Muscle of leg (tissue), 11 donors: ENCODE results near the gene CRY1. TPM values are rescaled to one million over a fixed set of nuclear protein-coding genes. Genes with fewer than 3 reads are reported as not detected.
A peak's percentile ranks its signal among the peaks of the same experiment; 100 is the strongest.

Experiments
- DNase-seq: peaks from one replicate; pipeline ENCODE4 v3.0.0; 2013
- H3K27ac ChIP-seq: one replicate; pipeline ENCODE4 v1.5.1; 2013; ENCODE audit warnings: mild to moderate bottlenecking, low read length, control low read depth
- H3K27me3 ChIP-seq: one replicate; pipeline ENCODE4 v1.6.1; 2013; ENCODE audit warnings: low read length; ENCODE audit not compliant: control insufficient read depth, insufficient read depth
- H3K36me3 ChIP-seq: one replicate; pipeline ENCODE4 v1.6.1; 2013; ENCODE audit warnings: low read length; ENCODE audit not compliant: control insufficient read depth, insufficient read depth
- H3K4me1 ChIP-seq: one replicate; pipeline ENCODE4 v1.6.1; 2013; ENCODE audit warnings: low read length; ENCODE audit not compliant: control insufficient read depth, insufficient read depth
- H3K4me3 ChIP-seq: one replicate; pipeline ENCODE4 v1.5.1; 2013; ENCODE audit warnings: low read length, control low read depth
- H3K9me3 ChIP-seq: replicated peaks from 2 replicates; pipeline ENCODE4 v1.6.1; 2013; ENCODE audit warnings: low read depth, low read length; ENCODE audit not compliant: control insufficient read depth
- WGBS: methylation state at CpG from one replicate; pipeline ENCODE4 v1.1.5; 2013; ENCODE audit warnings: missing lambda C conversion rate; ENCODE audit not compliant: insufficient coverage; 5-methylcytosine and 5-hydroxymethylcytosine counted together
- polyA plus RNA-seq, 8 donors: library from polyadenylated mRNA; unstranded; fragments of 120-200 nt; gene quantifications; one replicate each; pipeline versions ENCODE4 v1.2.1 to v1.2.3, GENCODE V29; 2013; ENCODE audit warnings: inconsistent platforms in 1 of 8, low replicate concordance in 1 of 8; ENCODE audit not compliant: insufficient read length in 8 of 8, insufficient read depth in 1 of 8
- total RNA-seq: library from RNA; stranded (reverse); fragments of 120-200 nt; gene quantifications from one replicate; pipeline ENCODE4 v1.2.4, GENCODE V29; 2013

Gene CRY1
- total and polyA plus RNA-seq, 9 donors = 9.4 to 23.6 (median 17.3) TPM

DNA sequence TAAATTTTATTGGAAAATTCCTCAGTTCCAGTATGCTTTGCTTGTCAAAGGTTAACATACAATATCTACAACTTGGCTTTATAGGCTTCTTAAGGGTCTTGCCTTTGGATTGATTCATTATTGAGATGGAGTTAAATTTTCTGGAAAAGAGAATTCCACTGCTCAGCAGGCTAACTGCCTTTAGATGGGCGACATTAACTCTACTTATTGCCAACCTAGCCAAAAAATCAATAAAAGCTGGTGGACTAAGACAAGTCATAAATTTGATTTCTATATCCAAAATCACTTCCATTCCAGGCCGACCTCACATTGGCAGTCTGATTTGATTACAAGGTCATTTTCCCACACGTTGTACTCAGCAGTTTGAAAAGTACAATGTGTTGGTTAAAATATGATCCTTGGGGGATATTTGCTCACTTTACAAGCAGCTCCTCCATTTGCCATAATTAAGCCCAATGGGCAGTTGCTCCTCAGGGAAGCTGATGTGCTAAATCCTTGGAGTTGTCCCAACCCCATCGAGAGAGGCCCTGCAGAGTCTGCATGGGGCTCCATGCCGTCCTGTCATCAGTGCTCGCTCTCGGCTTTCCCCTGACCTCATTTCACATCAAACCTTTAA, 36.1 kb upstream of the CRY1 start:
- Histone ChIP-seq H3K9me3 (no peaks in the 10 kb centered on the region), H3K27ac (no peak overlapping the region), H3K27me3 (peaks cover 2% of the 10 kb centered on the region), H3K36me3 (no peaks in the 10 kb centered on the region), H3K4me3 (no peak overlapping the region), H3K4me1 (peaks cover 2% of the 10 kb centered on the region)
- 0% methylated on average over 1 of the region's 7 CpGs for WGBS
- DNase-seq = no peak

DNA sequence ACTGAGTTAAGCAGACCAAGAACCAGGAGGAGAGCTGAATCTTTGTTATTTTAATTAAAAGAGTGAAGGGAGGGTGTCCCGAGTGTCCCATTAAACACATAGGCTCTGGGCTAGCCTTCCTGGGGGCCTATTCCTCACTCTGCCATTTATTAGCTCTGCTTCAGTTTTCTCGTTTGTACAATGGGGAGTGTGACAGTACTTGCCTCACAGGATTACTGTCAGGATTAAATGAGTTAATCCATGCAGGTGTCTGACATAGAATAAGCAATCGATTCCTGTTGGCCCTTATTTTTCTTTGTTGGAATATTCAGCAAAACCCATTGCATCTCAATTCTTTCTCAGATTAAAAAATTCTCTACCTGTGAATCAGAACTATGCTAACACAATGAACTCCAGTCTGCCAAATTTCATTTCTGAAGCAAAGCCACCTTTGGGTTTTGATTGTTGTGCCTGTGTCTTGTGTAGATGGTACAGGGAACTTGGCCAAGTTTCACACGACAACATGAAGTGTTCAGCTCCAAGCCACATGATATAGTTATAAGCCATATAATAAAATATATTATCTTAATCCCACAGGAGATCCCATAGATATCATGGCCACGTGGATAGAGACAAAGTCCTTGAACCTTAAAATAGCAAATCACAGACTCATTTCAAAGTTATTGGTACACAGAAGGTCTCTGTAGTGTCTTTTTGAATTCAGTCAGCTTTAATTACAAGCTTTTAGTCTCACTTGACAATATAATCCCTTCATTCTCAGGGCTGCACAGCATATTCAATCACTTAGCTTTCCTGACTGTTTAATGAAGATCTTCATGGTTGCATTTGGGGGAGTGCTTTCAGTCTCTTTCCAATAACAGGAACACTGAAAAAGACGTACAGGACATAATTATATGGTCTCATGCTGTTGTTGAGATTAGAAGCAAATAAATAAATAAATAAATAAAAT, 34.4 kb upstream of the CRY1 start:
- no peak for DNase-seq
- no peak overlapping the region for H3K4me3 ChIP-seq
- no peak overlapping the region for H3K27ac ChIP-seq
- peaks cover 2% of the 10 kb centered on the region for H3K4me1 ChIP-seq
- H3K9me3 ChIP-seq = no peaks in the 10 kb centered on the region
- WGBS = 39% methylated on average over 2 of the region's 6 CpGs
- peaks cover 2% of the 10 kb centered on the region for H3K27me3 ChIP-seq
- no peaks in the 10 kb centered on the region for H3K36me3 ChIP-seq

DNA sequence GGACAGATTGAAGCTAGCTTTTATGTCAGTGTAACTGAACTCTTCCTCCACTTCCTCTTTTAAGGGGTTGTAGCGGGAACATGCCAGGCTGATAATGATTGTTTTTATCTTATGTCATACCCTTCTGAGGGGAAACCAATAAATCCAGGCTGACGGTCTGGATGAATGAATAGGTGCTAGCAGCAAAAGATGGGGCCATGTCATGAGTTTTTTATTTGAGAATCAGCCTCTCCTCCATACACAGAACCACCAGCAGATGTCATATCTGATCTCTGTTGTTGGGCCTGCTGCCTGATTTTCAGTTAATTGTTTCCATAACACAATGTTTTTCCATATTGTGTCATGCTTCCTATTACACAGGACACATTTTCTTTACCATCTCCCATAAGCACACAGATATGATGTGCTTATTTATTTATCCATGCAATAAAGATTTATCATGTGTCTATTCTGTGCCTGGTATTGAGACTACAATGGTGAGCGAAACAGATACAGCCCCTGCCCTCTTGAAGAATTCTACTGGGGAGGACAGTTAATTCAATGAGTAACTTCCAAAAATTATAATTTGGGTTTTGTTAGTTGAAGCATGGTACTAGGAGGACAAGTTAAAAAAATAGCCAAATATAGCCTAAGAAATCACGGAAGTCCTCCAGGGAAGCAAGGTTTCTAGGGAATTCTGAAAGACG, 33.6 kb upstream of the CRY1 start:
- peak; percentile 64 for DNase-seq
- Histone ChIP-seq H3K36me3 (no peaks in the 10 kb centered on the region), H3K4me3 (no peak overlapping the region), H3K27me3 (peaks cover 2% of the 10 kb centered on the region), H3K4me1 (peaks cover under 1% of the 10 kb centered on the region), H3K27ac (no peak overlapping the region), H3K9me3 (no peaks in the 10 kb centered on the region)
- 57% methylated on average over 1 of the region's 5 CpGs for WGBS

DNA sequence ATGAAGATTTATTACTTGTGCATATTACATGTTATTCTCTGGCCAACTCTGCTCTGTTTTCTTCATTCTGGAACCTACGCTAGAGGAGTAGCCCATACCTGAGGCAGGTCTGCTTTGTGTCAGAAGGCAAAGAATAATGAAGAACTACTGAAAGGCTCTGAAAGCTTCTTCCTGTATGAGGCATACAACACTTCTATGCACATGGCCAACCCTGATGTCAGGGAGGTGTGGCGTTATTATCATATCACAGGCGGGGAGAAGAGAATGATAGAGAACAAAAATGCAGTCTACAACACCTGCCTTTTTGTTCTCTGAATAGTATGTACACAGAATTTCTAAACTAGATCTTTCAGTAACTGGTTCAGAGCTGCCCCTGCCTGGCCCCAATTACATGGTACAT, 32.5 kb upstream of the CRY1 start:
- WGBS = no CpG with 5 or more reads among the region's 3 CpGs

GRCh38 chr12:107122452-107122958, 29.2 kb upstream of the CRY1 start:
- Histone ChIP-seq H3K36me3 (no peaks in the 10 kb centered on the region), H3K4me3 (no peak overlapping the region), H3K9me3 (no peaks in the 10 kb centered on the region), H3K27me3 (no peaks in the 10 kb centered on the region), H3K27ac (no peak overlapping the region), H3K4me1 (no peaks in the 10 kb centered on the region)
- no CpG with 5 or more reads among the region's 3 CpGs for WGBS
- DNase-seq = no peak

More for the DNA sequence above, 32.5 kb upstream of the CRY1 start:
- no peak for DNase-seq
- H3K4me3 ChIP-seq = no peak overlapping the region
- no peak overlapping the region for H3K27ac ChIP-seq
- H3K4me1 ChIP-seq = no peaks in the 10 kb centered on the region
- H3K36me3 ChIP-seq = no peaks in the 10 kb centered on the region
- H3K27me3 ChIP-seq = peaks cover 2% of the 10 kb centered on the region
- no peaks in the 10 kb centered on the region for H3K9me3 ChIP-seq

GRCh38 chr12:107119091-107119490, 25.7 kb upstream of the CRY1 start:
- no peaks in the 10 kb centered on the region for H3K27me3 ChIP-seq
- H3K4me1 ChIP-seq = no peaks in the 10 kb centered on the region
- no peak overlapping the region for H3K27ac ChIP-seq
- no peak for DNase-seq
- H3K36me3 ChIP-seq = no peaks in the 10 kb centered on the region
- WGBS = no CpG with 5 or more reads among the region's 3 CpGs
- H3K9me3 ChIP-seq = no peaks in the 10 kb centered on the region
- H3K4me3 ChIP-seq = no peak overlapping the region

DNA sequence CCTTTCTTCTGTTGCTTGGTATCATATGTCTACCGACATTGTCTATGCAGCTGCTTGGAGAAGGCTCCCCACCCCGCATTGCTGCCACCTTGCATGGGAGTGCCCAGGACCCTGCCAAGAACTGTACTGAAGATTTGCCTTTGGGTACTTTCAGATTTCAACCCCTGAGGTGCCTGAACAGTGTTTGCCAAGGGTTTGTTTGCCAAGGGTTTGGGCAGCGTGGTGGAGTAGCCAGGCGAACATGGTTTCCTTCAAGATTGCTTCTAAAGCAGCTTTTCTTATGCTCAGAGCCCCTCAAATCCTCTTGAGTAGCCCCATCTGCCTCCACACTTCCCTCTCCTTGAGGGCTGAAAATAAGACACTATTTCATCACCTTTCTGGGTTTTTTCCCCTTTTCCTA, 25.3 kb upstream of the CRY1 start:
- DNase-seq = no peak
- Histone ChIP-seq H3K9me3 (no peaks in the 10 kb centered on the region), H3K27me3 (no peaks in the 10 kb centered on the region), H3K27ac (no peak overlapping the region), H3K36me3 (no peaks in the 10 kb centered on the region), H3K4me3 (no peak overlapping the region), H3K4me1 (no peaks in the 10 kb centered on the region)
- WGBS = 94% methylated on average over 4 of the region's 4 CpGs

GRCh38 chr12:107115119-107115518, 21.8 kb upstream of the CRY1 start:
- H3K4me3 ChIP-seq = no peak overlapping the region
- H3K4me1 ChIP-seq = no peaks in the 10 kb centered on the region
- H3K36me3 ChIP-seq = no peaks in the 10 kb centered on the region
- DNase-seq = no peak
- no peak overlapping the region for H3K27ac ChIP-seq
- no peaks in the 10 kb centered on the region for H3K27me3 ChIP-seq
- H3K9me3 ChIP-seq = no peaks in the 10 kb centered on the region
- 100% methylated on average over 1 of the region's 2 CpGs for WGBS

DNA sequence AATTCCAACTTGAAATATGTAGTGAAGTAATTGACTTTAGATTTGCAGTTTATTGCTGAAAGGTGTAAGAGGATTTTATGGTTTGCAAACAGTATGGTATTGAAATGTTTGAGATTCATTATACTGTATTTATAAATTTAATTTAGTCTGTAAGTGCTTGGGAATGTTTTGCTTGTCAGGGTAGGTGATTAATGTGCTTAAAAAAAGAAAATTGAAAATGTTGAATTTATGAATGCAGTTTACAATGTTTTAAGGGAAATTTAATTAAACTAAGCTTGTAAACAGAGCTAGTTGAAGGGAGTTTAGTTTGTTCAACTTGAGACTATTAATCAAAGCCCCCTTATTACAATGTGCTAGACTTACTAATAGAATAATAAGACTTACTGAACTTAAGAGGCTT, 18.0 kb upstream of the CRY1 start:
- DNase-seq = no peak
- Histone ChIP-seq H3K36me3 (no peaks in the 10 kb centered on the region), H3K9me3 (no peaks in the 10 kb centered on the region), H3K4me3 (no peak overlapping the region), H3K27ac (peak overlapping the region; percentile 86), H3K27me3 (no peaks in the 10 kb centered on the region), H3K4me1 (no peaks in the 10 kb centered on the region)
